Measurements from ENCODE around the gene PTH2.

PTH2 gene

DNA sequence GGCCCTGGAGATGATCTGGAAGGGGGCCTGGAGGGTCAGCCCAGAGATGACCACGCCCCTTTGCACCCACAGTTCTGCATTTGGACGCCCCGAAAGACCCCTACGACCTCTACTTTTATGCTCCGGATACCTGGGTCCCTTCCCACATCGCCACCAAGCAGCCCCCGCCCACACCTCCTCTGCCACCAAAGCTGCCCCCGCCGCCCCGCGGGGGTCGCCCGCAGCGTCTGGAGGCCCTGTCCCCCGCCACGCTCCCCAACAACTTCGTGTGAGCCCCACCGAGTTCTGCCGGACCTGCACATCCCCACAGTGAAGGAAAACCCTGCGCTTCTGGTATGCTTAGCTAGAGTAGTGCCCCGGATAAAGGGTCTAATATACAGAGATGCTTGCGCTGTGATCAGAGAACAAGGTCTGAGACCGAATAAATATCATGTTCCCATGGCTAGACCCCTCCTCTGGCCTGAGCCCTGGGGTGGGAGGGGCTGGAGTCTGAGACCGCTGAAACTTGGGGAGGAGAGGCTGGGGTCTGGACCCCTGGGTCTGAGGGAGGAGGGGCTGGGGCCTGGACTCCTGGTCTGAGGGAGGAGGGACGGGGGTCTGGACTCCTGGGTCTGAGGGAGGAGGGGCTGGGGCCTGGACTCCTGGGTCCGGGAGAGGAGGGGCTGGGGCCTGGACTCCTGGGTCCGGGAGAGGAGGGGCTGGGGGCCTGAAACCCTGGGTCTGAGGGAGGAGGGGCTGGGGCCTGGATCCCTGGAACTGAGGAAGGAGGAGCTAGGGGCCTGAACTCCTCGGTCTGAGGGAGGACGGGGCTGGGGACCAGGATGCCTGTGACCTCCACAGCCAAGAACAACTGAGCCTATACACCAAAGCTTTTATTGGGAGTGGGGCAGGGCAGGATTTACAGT is 5.6 kb upstream of the PTH2 start:
- H3K4me3 ChIP-seq (ENCODE audit: low read length), result no peak overlapping the region
- H3K27me3 ChIP-seq (ENCODE audit: low read depth, low read length), result peaks cover 35% of the 10 kb centered on the region

DNA sequence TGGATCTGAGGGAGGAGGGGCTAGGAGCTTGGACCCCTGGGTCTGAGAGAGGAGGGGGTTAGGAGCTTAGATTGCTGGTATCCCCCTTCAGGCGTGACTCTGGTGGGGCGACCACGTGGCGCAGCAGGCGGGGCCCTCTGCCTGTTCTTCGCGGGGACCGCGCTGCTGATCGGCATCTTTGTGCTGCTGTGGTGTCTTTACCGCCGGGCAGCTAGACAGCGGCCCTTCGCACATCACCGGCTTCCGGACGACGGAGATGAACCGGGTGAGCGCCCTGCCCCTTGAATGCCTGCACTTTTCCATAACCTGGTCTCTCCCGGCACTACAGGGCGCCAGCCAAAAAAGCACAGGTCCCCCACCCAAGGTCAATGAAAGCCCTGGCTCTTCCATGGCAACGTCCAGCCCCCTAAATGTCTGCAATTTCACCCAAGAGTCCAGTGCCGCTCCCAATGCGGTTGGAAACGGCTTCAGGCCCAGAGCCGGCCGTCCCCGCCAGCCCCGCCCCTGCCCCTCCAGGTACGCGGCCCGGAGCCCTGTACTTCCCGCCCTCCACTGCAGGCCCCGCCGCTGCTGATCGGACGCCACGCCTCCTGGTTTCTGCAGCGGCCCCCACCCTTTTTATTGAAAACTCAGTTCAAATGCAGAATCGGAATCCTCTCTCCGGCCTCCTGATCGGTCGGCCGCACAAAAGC is 4.8 kb upstream of the PTH2 start:
- Histone ChIP-seq H3K9me3 (ENCODE audit: insufficient read depth, low read length) (no peaks in the 10 kb centered on the region), H3K27me3 (ENCODE audit: low read depth, low read length) (peaks cover 41% of the 10 kb centered on the region), H3K9ac (ENCODE audit: low read length) (no peak overlapping the region), H3K4me1 (ENCODE audit: low read length) (peaks cover 10% of the 10 kb centered on the region), H3K36me3 (replicated peaks; ENCODE audit: low read depth, low read length) (no peaks in the 10 kb centered on the region), H3K4me3 (ENCODE audit: low read length) (no peak overlapping the region), H3K27ac (ENCODE audit: low read length) (no peak overlapping the region), H3K79me2 (ENCODE audit: low read length) (no peaks in the 10 kb centered on the region), H2AFZ (ENCODE audit: low read depth, low read length) (no peak overlapping the region), H3K4me2 (ENCODE audit: low read length) (no peak overlapping the region), H4K20me1 (ENCODE audit: insufficient read depth, low read length) (no peaks in the 10 kb centered on the region)
- TF ChIP-seq EZH2phosphoT487 (IDR thresholded peaks at IDR 0.05; ENCODE audit: low read depth), result no peak
- TF ChIP-seq, protein P1, sequence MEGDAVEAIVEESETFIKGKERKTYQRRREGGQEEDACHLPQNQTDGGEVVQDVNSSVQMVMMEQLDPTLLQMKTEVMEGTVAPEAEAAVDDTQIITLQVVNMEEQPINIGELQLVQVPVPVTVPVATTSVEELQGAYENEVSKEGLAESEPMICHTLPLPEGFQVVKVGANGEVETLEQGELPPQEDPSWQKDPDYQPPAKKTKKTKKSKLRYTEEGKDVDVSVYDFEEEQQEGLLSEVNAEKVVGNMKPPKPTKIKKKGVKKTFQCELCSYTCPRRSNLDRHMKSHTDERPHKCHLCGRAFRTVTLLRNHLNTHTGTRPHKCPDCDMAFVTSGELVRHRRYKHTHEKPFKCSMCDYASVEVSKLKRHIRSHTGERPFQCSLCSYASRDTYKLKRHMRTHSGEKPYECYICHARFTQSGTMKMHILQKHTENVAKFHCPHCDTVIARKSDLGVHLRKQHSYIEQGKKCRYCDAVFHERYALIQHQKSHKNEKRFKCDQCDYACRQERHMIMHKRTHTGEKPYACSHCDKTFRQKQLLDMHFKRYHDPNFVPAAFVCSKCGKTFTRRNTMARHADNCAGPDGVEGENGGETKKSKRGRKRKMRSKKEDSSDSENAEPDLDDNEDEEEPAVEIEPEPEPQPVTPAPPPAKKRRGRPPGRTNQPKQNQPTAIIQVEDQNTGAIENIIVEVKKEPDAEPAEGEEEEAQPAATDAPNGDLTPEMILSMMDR (IDR thresholded peaks at IDR 0.05; ENCODE audit: low read depth, low read length), result no peak

More for the DNA sequence above, 5.6 kb upstream of the PTH2 start:
- Histone ChIP-seq H3K4me2 (ENCODE audit: low read length) (no peak overlapping the region), H3K9ac (ENCODE audit: low read length) (no peak overlapping the region), H3K9me3 (ENCODE audit: insufficient read depth, low read length) (no peaks in the 10 kb centered on the region), H3K4me1 (ENCODE audit: low read length) (peaks cover 10% of the 10 kb centered on the region), H3K27ac (ENCODE audit: low read length) (no peak overlapping the region), H4K20me1 (ENCODE audit: insufficient read depth, low read length) (no peaks in the 10 kb centered on the region), H3K79me2 (ENCODE audit: low read length) (no peaks in the 10 kb centered on the region), H2AFZ (ENCODE audit: low read depth, low read length) (no peak overlapping the region), H3K36me3 (replicated peaks; ENCODE audit: low read depth, low read length) (no peaks in the 10 kb centered on the region)
- TF ChIP-seq, protein P1 (IDR thresholded peaks at IDR 0.05; ENCODE audit: low read depth, low read length), result no peak
- no peak for TF ChIP-seq EZH2phosphoT487 (IDR thresholded peaks at IDR 0.05; ENCODE audit: low read depth)

DNA sequence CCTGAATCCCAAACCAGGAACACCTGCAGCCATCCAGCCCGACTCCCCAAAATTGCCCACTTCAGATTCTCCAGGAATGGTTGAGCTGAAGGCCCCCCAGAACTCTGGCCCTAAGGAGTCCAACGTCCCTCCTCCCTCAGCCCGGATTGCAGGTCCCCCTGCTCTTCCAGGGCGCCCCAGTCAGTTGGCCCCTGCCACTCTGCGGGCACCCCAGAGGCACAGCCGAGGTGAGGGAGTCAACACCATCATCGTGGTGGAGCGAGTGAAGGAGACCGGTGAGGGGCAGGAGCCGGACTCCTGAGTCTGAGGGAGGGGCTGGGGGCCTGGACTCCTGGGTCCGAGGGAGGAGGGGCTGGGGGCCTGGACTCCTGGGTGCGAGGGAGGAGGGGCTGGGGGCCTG is 4.1 kb upstream of the PTH2 start:
- peaks cover 41% of the 10 kb centered on the region for H3K27me3 ChIP-seq (ENCODE audit: low read depth, low read length)
- no peak overlapping the region for H3K4me3 ChIP-seq (ENCODE audit: low read length)
- no peaks in the 10 kb centered on the region for H3K79me2 ChIP-seq (ENCODE audit: low read length)
- H3K9ac ChIP-seq (ENCODE audit: low read length), result no peak overlapping the region
- no peaks in the 10 kb centered on the region for H3K36me3 ChIP-seq (replicated peaks; ENCODE audit: low read depth, low read length)
- TF ChIP-seq, protein P1 (IDR thresholded peaks at IDR 0.05; ENCODE audit: low read depth, low read length), result no peak
- TF ChIP-seq EZH2phosphoT487 (IDR thresholded peaks at IDR 0.05; ENCODE audit: low read depth), result no peak
- H3K9me3 ChIP-seq (ENCODE audit: insufficient read depth, low read length), result no peaks in the 10 kb centered on the region
- no peak overlapping the region for H2AFZ ChIP-seq (ENCODE audit: low read depth, low read length)
- H3K4me1 ChIP-seq (ENCODE audit: low read length), result peaks cover 10% of the 10 kb centered on the region
- no peaks in the 10 kb centered on the region for H4K20me1 ChIP-seq (ENCODE audit: insufficient read depth, low read length)
- no peak overlapping the region for H3K4me2 ChIP-seq (ENCODE audit: low read length)
- no peak overlapping the region for H3K27ac ChIP-seq (ENCODE audit: low read length)

DNA sequence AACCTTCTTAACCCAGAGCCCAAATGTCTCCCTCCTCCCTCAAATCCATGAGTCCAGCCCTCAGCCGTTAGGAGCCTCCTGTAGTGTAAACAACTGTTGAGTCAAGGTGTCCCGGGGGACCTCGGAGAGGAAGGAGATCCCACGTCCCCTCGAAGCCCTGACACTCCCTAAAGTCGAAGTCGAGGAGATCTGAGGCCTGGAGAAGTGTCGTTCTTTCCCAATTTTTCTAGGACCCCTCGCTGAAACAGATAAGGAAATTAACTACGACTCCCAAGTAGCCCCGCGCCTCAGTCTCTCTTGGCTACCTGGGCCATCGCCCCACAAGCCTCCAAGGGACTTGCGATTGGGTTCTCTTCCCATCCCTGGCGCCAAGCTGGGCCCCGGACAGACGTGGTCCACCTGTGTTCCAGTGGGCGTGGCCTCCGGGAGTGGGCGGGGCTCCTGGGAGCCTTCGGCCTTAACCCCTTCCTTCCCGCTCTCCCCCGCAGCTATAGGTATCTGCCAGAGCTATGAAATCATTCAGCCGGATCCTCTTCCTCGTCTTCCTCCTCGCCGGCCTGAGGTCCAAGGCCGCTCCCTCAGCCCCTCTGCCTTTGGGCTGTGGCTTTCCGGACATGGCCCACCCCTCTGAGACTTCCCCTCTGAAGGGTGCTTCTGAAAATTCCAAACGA is 2.8 kb upstream of the PTH2 start:
- Histone ChIP-seq H3K4me1 (ENCODE audit: low read length) (peaks cover 10% of the 10 kb centered on the region), H2AFZ (ENCODE audit: low read depth, low read length) (no peak overlapping the region), H4K20me1 (ENCODE audit: insufficient read depth, low read length) (no peaks in the 10 kb centered on the region), H3K9ac (ENCODE audit: low read length) (no peak overlapping the region), H3K27ac (ENCODE audit: low read length) (no peak overlapping the region), H3K79me2 (ENCODE audit: low read length) (no peaks in the 10 kb centered on the region), H3K27me3 (ENCODE audit: low read depth, low read length) (peaks cover 41% of the 10 kb centered on the region), H3K9me3 (ENCODE audit: insufficient read depth, low read length) (no peaks in the 10 kb centered on the region), H3K4me2 (ENCODE audit: low read length) (no peak overlapping the region), H3K36me3 (replicated peaks; ENCODE audit: low read depth, low read length) (no peaks in the 10 kb centered on the region), H3K4me3 (ENCODE audit: low read length) (no peak overlapping the region)
- TF ChIP-seq, protein P1 (IDR thresholded peaks at IDR 0.05; ENCODE audit: low read depth, low read length), result no peak
- no peak for TF ChIP-seq EZH2phosphoT487 (IDR thresholded peaks at IDR 0.05; ENCODE audit: low read depth)
